Ishikawa (cell line): ENCODE data around the gene CSNK1D.

Experiments
- EP300 ChIP-seq: IDR thresholded peaks from 2 replicates; pipeline ENCODE4 v1.6.1; 2012; ENCODE audit warnings: borderline replicate concordance
- MAX ChIP-seq: IDR thresholded peaks from 2 replicates; pipeline ENCODE4 v1.6.1; 2012
- RAD21 ChIP-seq: IDR thresholded peaks from 2 replicates; pipeline ENCODE4 v1.6.1; 2012; ENCODE audit warnings: low read depth
- REST ChIP-seq: IDR thresholded peaks from 2 replicates; pipeline ENCODE4 v1.6.1; 2012; ENCODE audit warnings: low read depth, mild to moderate bottlenecking
- TAF1 ChIP-seq: IDR thresholded peaks from 2 replicates; pipeline ENCODE4 v1.6.1; 2012; ENCODE audit warnings: low read depth, mild to moderate bottlenecking
- YY1 ChIP-seq: IDR thresholded peaks from 2 replicates; pipeline ENCODE4 v1.6.1; 2012; ENCODE audit warnings: low read depth

- TF ChIP-seq TAF1 (no peak), REST (no peak), EP300 (no peak), RAD21 (no peak), MAX (no peak), YY1 (no peak)
Observed at GRCh38 chr17:82240506-82241182, 32.9 kb downstream of the CSNK1D start.
